Mesenchymal stem cell (in vitro differentiated cells and primary cell): ENCODE data around the gene AKAP6.

Experiments used
- DNase-seq: peaks from one replicate; pipeline ENCODE4 v3.0.0-alpha.2; 2013
- H2AFZ ChIP-seq: one replicate; pipeline ENCODE4 v1.6.1; 2013; ENCODE audit warnings: low read depth, mild to moderate bottlenecking, control low read depth, inconsistent platforms, low read length, moderate library complexity
- H2AK5ac ChIP-seq: 2 replicates; pipeline ENCODE4 v1.6.1; 2013; ENCODE audit warnings: low read length, moderate library complexity, mild to moderate bottlenecking, inconsistent platforms; ENCODE audit not compliant: severe bottlenecking
- H2BK120ac ChIP-seq: one replicate; pipeline ENCODE4 v1.6.1; 2013; ENCODE audit warnings: low read depth, mild to moderate bottlenecking, inconsistent platforms, low read length, moderate library complexity
- H2BK12ac ChIP-seq, 2 experiments: one replicate each; pipeline ENCODE4 v1.6.1; 2013; ENCODE audit warnings: inconsistent platforms in 2 of 2, low read length in 2 of 2, mild to moderate bottlenecking in 2 of 2, moderate library complexity in 2 of 2, control low read depth in 1 of 2
- H2BK15ac ChIP-seq: one replicate; pipeline ENCODE4 v1.6.1; 2013; ENCODE audit warnings: mild to moderate bottlenecking, low read depth, inconsistent platforms; ENCODE audit not compliant: poor library complexity, severe bottlenecking
- H2BK5ac ChIP-seq: 2 replicates; pipeline ENCODE4 v1.6.1; 2013; ENCODE audit warnings: low read depth, mild to moderate bottlenecking, low read length, control low read depth, inconsistent platforms; ENCODE audit not compliant: poor library complexity, severe bottlenecking
- H3K14ac ChIP-seq, 2 experiments: one replicate each; pipeline ENCODE4 v1.6.1; 2013; ENCODE audit warnings: inconsistent platforms in 2 of 2, low read length in 2 of 2, control low read depth in 1 of 2, mild to moderate bottlenecking in 1 of 2, moderate library complexity in 1 of 2
- H3K18ac ChIP-seq, 2 experiments: one replicate each; pipeline ENCODE4 v1.6.1; 2013; ENCODE audit warnings: inconsistent platforms in 2 of 2, low read length in 2 of 2, control low read depth in 1 of 2, low read depth in 1 of 2, mild to moderate bottlenecking in 1 of 2
- H3K23ac ChIP-seq, 2 experiments: one replicate each; pipeline ENCODE4 v1.6.1; 2013; ENCODE audit warnings: inconsistent platforms in 2 of 2, low read length in 2 of 2, mild to moderate bottlenecking in 2 of 2, moderate library complexity in 2 of 2, control low read depth in 1 of 2
- H3K27ac ChIP-seq: 2 replicates; pipeline ENCODE4 v1.5.1; 2013; ENCODE audit warnings: mild to moderate bottlenecking, moderate library complexity, low read length, control low read depth, inconsistent platforms; ENCODE audit not compliant: poor library complexity, severe bottlenecking
- H3K27me3 ChIP-seq, 2 experiments: 2 replicates each; pipeline versions ENCODE4 v1.6.1 to v1.7.0; 2013; ENCODE audit warnings: low read length in 2 of 2, mild to moderate bottlenecking in 2 of 2, moderate library complexity in 2 of 2, control low read depth in 1 of 2, inconsistent platforms in 1 of 2; ENCODE audit not compliant: control insufficient read depth in 1 of 2, insufficient read depth in 1 of 2
- H3K36me3 ChIP-seq, 2 experiments: 2 replicates each; pipeline versions ENCODE4 v1.6.1 to v1.7.0; 2013; ENCODE audit warnings: low read length in 2 of 2, control low read depth in 1 of 2, inconsistent platforms in 1 of 2, low read depth in 1 of 2, mild to moderate bottlenecking in 1 of 2; ENCODE audit not compliant: insufficient read depth in 2 of 2, control insufficient read depth in 1 of 2
- H3K4ac ChIP-seq, 2 experiments: one replicate each; pipeline ENCODE4 v1.6.1; 2013; ENCODE audit warnings: inconsistent platforms in 2 of 2, low read length in 2 of 2, mild to moderate bottlenecking in 2 of 2, moderate library complexity in 2 of 2, control low read depth in 1 of 2, low read depth in 1 of 2
- H3K4me1 ChIP-seq: 2 replicates; pipeline ENCODE4 v1.6.1; 2013; ENCODE audit warnings: low read depth, low read length, control low read depth; ENCODE audit not compliant: control insufficient read depth, insufficient read depth
- H3K4me2 ChIP-seq: 2 replicates; pipeline ENCODE4 v1.6.1; 2013; ENCODE audit warnings: low read length, mild to moderate bottlenecking, inconsistent platforms; ENCODE audit not compliant: poor library complexity, severe bottlenecking
- H3K4me3 ChIP-seq, 2 experiments: 2 replicates each; pipeline versions ENCODE4 v1.5.1 to v1.7.0; 2013; ENCODE audit warnings: low read length in 2 of 2, mild to moderate bottlenecking in 2 of 2, control low read depth in 1 of 2, low read depth in 1 of 2; ENCODE audit not compliant: insufficient read depth in 1 of 2
- H3K79me1 ChIP-seq: replicated peaks from 2 replicates; pipeline ENCODE4 v1.6.1; 2013; ENCODE audit warnings: mild to moderate bottlenecking, control low read depth, low read length, inconsistent platforms; ENCODE audit not compliant: poor library complexity, severe bottlenecking
- H3K9ac ChIP-seq: 2 replicates; pipeline ENCODE4 v1.7.0; 2013; ENCODE audit warnings: mild to moderate bottlenecking, low read length, moderate library complexity
- H3K9me3 ChIP-seq: 2 replicates; pipeline ENCODE4 v1.7.0; 2013; ENCODE audit warnings: mild to moderate bottlenecking, low read length; ENCODE audit not compliant: control insufficient read depth
- H4K8ac ChIP-seq: one replicate; pipeline ENCODE4 v1.6.1; 2013; ENCODE audit warnings: inconsistent platforms, mild to moderate bottlenecking, low read length, moderate library complexity
- H4K91ac ChIP-seq: one replicate; pipeline ENCODE4 v1.6.1; 2013; ENCODE audit warnings: mild to moderate bottlenecking, low read length, inconsistent platforms
- WGBS: methylation state at CpG from one replicate; pipeline ENCODE4 v1.1.7; 2013; ENCODE audit warnings: mixed read lengths; 5-methylcytosine and 5-hydroxymethylcytosine counted together

The AKAP6 gene

GRCh38 chr14:32662211-32662610 lies 333.1 kb downstream of the AKAP6 start:
- no peak overlapping the region for H3K23ac ChIP-seq
- no peak overlapping the region for H2BK12ac ChIP-seq
- no peak overlapping the region for H2BK5ac ChIP-seq
- H3K4ac ChIP-seq, result no peak overlapping the region
- no peak overlapping the region for H3K18ac ChIP-seq
- no peak overlapping the region for H3K14ac ChIP-seq
- no peak overlapping the region for H2BK120ac ChIP-seq
- H3K36me3 ChIP-seq, result no peaks in the 10 kb centered on the region
- H3K4me3 ChIP-seq, result no peak overlapping the region
- no peak overlapping the region for H2BK15ac ChIP-seq
- H3K27me3 ChIP-seq, result no peaks in the 10 kb centered on the region
- H3K4me1 ChIP-seq, result no peaks in the 10 kb centered on the region
- H4K8ac ChIP-seq, result no peak overlapping the region
- H3K9me3 ChIP-seq, result no peaks in the 10 kb centered on the region
- no peak overlapping the region for H2AK5ac ChIP-seq
- no peak overlapping the region for H2AFZ ChIP-seq
- H3K4me2 ChIP-seq, result no peak overlapping the region
- no peak overlapping the region for H3K27ac ChIP-seq
- H3K9ac ChIP-seq, result peak overlapping the region; percentile 30
- H3K79me1 ChIP-seq, result no peaks in the 10 kb centered on the region
- peak; percentile 33 for DNase-seq
- no CpG with 5 or more reads among the region's 1 CpG for WGBS
- no peak overlapping the region for H4K91ac ChIP-seq

- H3K4me3 ChIP-seq, result no peak overlapping the region
These were observed 337.2 kb downstream of the AKAP6 start for GRCh38 chr14:32666308-32666707.

GRCh38 chr14:32667287-32667686 lies 338.2 kb downstream of the AKAP6 start:
- 90% methylated on average over 2 of the region's 2 CpGs for WGBS
- Histone ChIP-seq H3K79me1 (no peaks in the 10 kb centered on the region), H2AK5ac (no peak overlapping the region), H3K36me3 (no peaks in the 10 kb centered on the region), H2AFZ (no peak overlapping the region), H3K9ac (no peak overlapping the region), H3K14ac (no peak overlapping the region), H3K4me3 (no peak overlapping the region), H3K23ac (no peak overlapping the region), H3K27ac (no peak overlapping the region), H2BK5ac (no peak overlapping the region), H4K91ac (no peak overlapping the region), H2BK12ac (no peak overlapping the region), H3K27me3 (no peaks in the 10 kb centered on the region), H2BK15ac (no peak overlapping the region), H3K4me2 (no peak overlapping the region), H2BK120ac (no peak overlapping the region), H3K9me3 (peaks cover 4% of the 10 kb centered on the region), H4K8ac (no peak overlapping the region), H3K4ac (no peak overlapping the region), H3K4me1 (no peaks in the 10 kb centered on the region), H3K18ac (no peak overlapping the region)
- no peak for DNase-seq

More at GRCh38 chr14:32666308-32666707, 337.2 kb downstream of the AKAP6 start:
- no peaks in the 10 kb centered on the region for H3K36me3 ChIP-seq
- H3K27ac ChIP-seq, result no peak overlapping the region
- no peak overlapping the region for H2AK5ac ChIP-seq
- peak overlapping the region; percentile 12 for H3K9ac ChIP-seq
- no peak overlapping the region for H4K91ac ChIP-seq
- H3K9me3 ChIP-seq, result no peaks in the 10 kb centered on the region
- no peak overlapping the region for H2BK120ac ChIP-seq
- H3K4me2 ChIP-seq, result no peak overlapping the region
- no peak overlapping the region for H2AFZ ChIP-seq
- no peaks in the 10 kb centered on the region for H3K79me1 ChIP-seq
- H4K8ac ChIP-seq, result no peak overlapping the region
- no peak overlapping the region for H3K4ac ChIP-seq
- H3K23ac ChIP-seq, result no peak overlapping the region
- DNase-seq, result no peak
- H3K18ac ChIP-seq, result no peak overlapping the region
- no peak overlapping the region for H2BK15ac ChIP-seq
- H2BK12ac ChIP-seq, result no peak overlapping the region
- no peaks in the 10 kb centered on the region for H3K4me1 ChIP-seq
- H2BK5ac ChIP-seq, result no peak overlapping the region
- H3K27me3 ChIP-seq, result no peaks in the 10 kb centered on the region
- no peak overlapping the region for H3K14ac ChIP-seq

- Histone ChIP-seq H3K27me3 (no peaks in the 10 kb centered on the region), H2BK15ac (no peak overlapping the region), H3K36me3 (no peaks in the 10 kb centered on the region), H3K4me2 (no peak overlapping the region), H2BK12ac (no peak overlapping the region), H4K8ac (no peak overlapping the region), H3K4me3 (no peak overlapping the region), H2AFZ (no peak overlapping the region), H2BK120ac (no peak overlapping the region), H3K23ac (no peak overlapping the region), H3K9ac (no peak overlapping the region), H3K79me1 (no peaks in the 10 kb centered on the region), H2AK5ac (no peak overlapping the region), H3K9me3 (peaks cover 5% of the 10 kb centered on the region), H4K91ac (no peak overlapping the region), H3K14ac (no peak overlapping the region), H3K4me1 (no peaks in the 10 kb centered on the region), H3K27ac (no peak overlapping the region), H2BK5ac (no peak overlapping the region), H3K18ac (no peak overlapping the region), H3K4ac (no peak overlapping the region)
- DNase-seq, result no peak
- WGBS, result no CpG with 5 or more reads among the region's 1 CpG
These were observed 338.7 kb downstream of the AKAP6 start for GRCh38 chr14:32667791-32668190.
